COLO829 (cell line): ENCODE results near the gene ALPG.
"Not testable (repeated sequence)": the region's sequence is repeated elsewhere in the genome, so short reads cannot be mapped to it uniquely, and the experiment has no call there.

Experiments used
- DNase-seq: peaks from one replicate; pipeline ENCODE4 v3.0.0; 2012; ENCODE audit warnings: low spot score

The ALPG gene

GRCh38 chr2:232396683-232397082 is 10.0 kb upstream of the ALPG start:
- no peak for DNase-seq

GRCh38 chr2:232398293-232399034 is 8.2 kb upstream of the ALPG start:
- no peak for DNase-seq

GRCh38 chr2:232400256-232401015 is 6.2 kb upstream of the ALPG start:
- no peak for DNase-seq

GRCh38 chr2:232402518-232402917 is 4.1 kb upstream of the ALPG start:
- no peak for DNase-seq

GRCh38 chr2:232405943-232406510 is 617 bp upstream of the ALPG start:
- no peak for DNase-seq

- DNase-seq = not testable (repeated sequence)
Measured at GRCh38 chr2:232407428-232408150, 945 bp downstream of the ALPG start.

- DNase-seq = not testable (repeated sequence)
Measured at GRCh38 chr2:232408269-232408668, 1.6 kb downstream of the ALPG start.

- not testable (repeated sequence) for DNase-seq
Measured at GRCh38 chr2:232409617-232410016, 3.0 kb downstream of the ALPG start.

- DNase-seq = no peak
Measured at GRCh38 chr2:232410238-232410900, 3.7 kb downstream of the ALPG start.

- no peak for DNase-seq
Measured at GRCh38 chr2:232411901-232412629, 5.4 kb downstream of the ALPG start.

GRCh38 chr2:232412986-232413385 is 6.3 kb downstream of the ALPG start:
- DNase-seq = no peak

GRCh38 chr2:232415138-232415690 is 8.6 kb downstream of the ALPG start:
- no peak for DNase-seq

- no peak for DNase-seq
Measured at GRCh38 chr2:232415736-232416520, 9.3 kb downstream of the ALPG start.

- no peak for DNase-seq
Measured at GRCh38 chr2:232416521-232417470, 10.2 kb downstream of the ALPG start.

- DNase-seq = no peak
Measured at GRCh38 chr2:232417489-232417888, 10.8 kb downstream of the ALPG start.

- no peak for DNase-seq
Measured at GRCh38 chr2:232418056-232418455, 11.4 kb downstream of the ALPG start.

- no peak for DNase-seq
Measured at GRCh38 chr2:232418466-232419244, 12.0 kb downstream of the ALPG start.
